ENCODE results near the gene CASZ1.

DNA sequence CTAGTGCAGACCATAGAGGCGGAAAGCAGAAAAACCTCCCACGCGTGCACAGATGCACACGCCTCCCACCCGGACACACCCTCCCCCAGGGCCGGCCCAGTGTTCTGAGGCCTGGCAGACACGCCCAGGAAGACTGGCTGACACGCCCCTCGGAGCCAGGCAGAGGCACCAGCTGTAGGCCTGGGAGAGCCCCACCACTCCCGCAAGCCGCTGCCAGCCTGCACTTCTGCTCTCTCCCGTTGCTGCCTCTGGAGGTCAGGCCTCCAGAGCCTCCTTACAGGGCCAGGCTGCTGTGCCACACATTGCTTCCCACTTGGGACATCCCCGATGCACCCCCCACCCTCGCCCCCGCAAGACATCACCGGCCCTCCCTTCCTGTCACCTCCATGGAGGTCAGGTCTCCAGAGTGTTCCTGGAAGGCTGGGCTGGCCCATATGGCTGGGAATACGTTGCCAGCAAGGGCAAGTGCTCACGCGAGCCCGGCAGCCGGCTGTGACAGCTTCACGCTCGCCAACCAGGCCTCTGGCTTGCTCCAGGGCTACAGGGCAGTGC lies 40.4 kb downstream of the CASZ1 start:
- no peak for TF ChIP-seq POLR2A (IDR thresholded peaks at IDR 0.05)
- peak in 1 of 6 experiments; percentile 15 for TF ChIP-seq CTCF (IDR thresholded peaks at IDR 0.05)
